ENCODE data around the gene MTMR1. TPM values are rescaled to one million over a fixed set of nuclear protein-coding genes. Genes with fewer than 3 reads are reported as not detected.

Gene MTMR1
- total RNA-seq, 1 donor from 2014 or later, result 42.8 TPM

- H3K9ac ChIP-seq (ENCODE audit: low read depth in 1 of 3, low read length in 3 of 3), result no peak overlapping the region
- no peaks in the 10 kb centered on the region for H3K4me1 ChIP-seq (ENCODE audit: control insufficient read depth in 3 of 3, insufficient read depth in 3 of 3, low read length in 3 of 3)
- no peak overlapping the region for H3K4me3 ChIP-seq (ENCODE audit: low read length in 3 of 3)
- H3K27ac ChIP-seq (ENCODE audit: low read depth, low read length), result no peak overlapping the region
- H3K36me3 ChIP-seq (ENCODE audit: control insufficient read depth in 3 of 3, insufficient read depth in 3 of 3, low read length in 3 of 3), result peaks cover 0 to 16% (median 9%) of the 10 kb centered on the region in 3 donors
- H3K27me3 ChIP-seq (ENCODE audit: control insufficient read depth in 3 of 3, insufficient read depth in 3 of 3, low read length in 3 of 3), result no peaks in the 10 kb centered on the region
- H3K9me3 ChIP-seq (ENCODE audit: control insufficient read depth in 3 of 3, low read length in 3 of 3), result no peaks in the 10 kb centered on the region
Observed at GRCh38 chrX:150664290-150664689, 28.9 kb upstream of the MTMR1 start.

DNA sequence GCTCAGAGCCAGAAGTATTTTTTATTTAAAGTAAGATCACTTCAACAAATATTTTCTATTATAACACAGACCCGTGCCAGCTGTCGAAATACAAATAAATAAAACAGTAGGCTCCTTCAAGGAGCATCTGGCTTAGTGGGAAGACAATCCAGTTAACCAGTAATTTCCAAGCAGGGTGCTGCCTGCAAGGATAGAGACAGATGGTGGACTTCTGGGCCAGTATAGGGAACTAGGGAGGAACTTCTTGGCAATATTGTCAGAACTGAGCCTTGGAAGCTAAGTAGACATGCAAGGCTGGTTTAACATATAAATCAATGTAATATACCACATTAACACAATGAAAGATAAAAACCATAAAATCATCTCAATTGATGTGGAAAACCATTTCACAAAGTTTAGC, 17.0 kb upstream of the MTMR1 start:
- peaks cover 0 to 4% (median 0%) of the 10 kb centered on the region in 3 donors for H3K36me3 ChIP-seq (ENCODE audit: control insufficient read depth in 3 of 3, insufficient read depth in 3 of 3, low read length in 3 of 3)
- H3K27me3 ChIP-seq (ENCODE audit: control insufficient read depth in 3 of 3, insufficient read depth in 3 of 3, low read length in 3 of 3), result no peaks in the 10 kb centered on the region
- no peaks in the 10 kb centered on the region for H3K9me3 ChIP-seq (ENCODE audit: control insufficient read depth in 3 of 3, low read length in 3 of 3)
- no peaks in the 10 kb centered on the region for H3K4me1 ChIP-seq (ENCODE audit: control insufficient read depth in 3 of 3, insufficient read depth in 3 of 3, low read length in 3 of 3)
- H3K27ac ChIP-seq (ENCODE audit: low read depth, low read length), result no peak overlapping the region
- no peak overlapping the region for H3K4me3 ChIP-seq (ENCODE audit: low read length in 3 of 3)
- H3K9ac ChIP-seq (ENCODE audit: low read depth in 1 of 3, low read length in 3 of 3), result no peak overlapping the region

- Histone ChIP-seq H3K36me3 (ENCODE audit: control insufficient read depth in 3 of 3, insufficient read depth in 3 of 3, low read length in 3 of 3) (no peaks in the 10 kb centered on the region), H3K9me3 (ENCODE audit: control insufficient read depth in 3 of 3, low read length in 3 of 3) (no peaks in the 10 kb centered on the region), H3K27me3 (ENCODE audit: control insufficient read depth in 3 of 3, insufficient read depth in 3 of 3, low read length in 3 of 3) (no peaks in the 10 kb centered on the region), H3K27ac (ENCODE audit: low read depth, low read length) (no peak overlapping the region), H3K4me3 (ENCODE audit: low read length in 3 of 3) (no peak overlapping the region), H3K9ac (ENCODE audit: low read depth in 1 of 3, low read length in 3 of 3) (no peak overlapping the region), H3K4me1 (ENCODE audit: control insufficient read depth in 3 of 3, insufficient read depth in 3 of 3, low read length in 3 of 3) (no peaks in the 10 kb centered on the region)
Observed at GRCh38 chrX:150680974-150681373, 12.2 kb upstream of the MTMR1 start.

GRCh38 chrX:150683112-150683511, 10.1 kb upstream of the MTMR1 start:
- no peaks in the 10 kb centered on the region for H3K27me3 ChIP-seq (ENCODE audit: control insufficient read depth in 3 of 3, insufficient read depth in 3 of 3, low read length in 3 of 3)
- no peak overlapping the region for H3K27ac ChIP-seq (ENCODE audit: low read depth, low read length)
- no peaks in the 10 kb centered on the region for H3K36me3 ChIP-seq (ENCODE audit: control insufficient read depth in 3 of 3, insufficient read depth in 3 of 3, low read length in 3 of 3)
- H3K4me3 ChIP-seq (ENCODE audit: low read length in 3 of 3), result no peak overlapping the region
- no peaks in the 10 kb centered on the region for H3K9me3 ChIP-seq (ENCODE audit: control insufficient read depth in 3 of 3, low read length in 3 of 3)
- H3K4me1 ChIP-seq (ENCODE audit: control insufficient read depth in 3 of 3, insufficient read depth in 3 of 3, low read length in 3 of 3), result no peaks in the 10 kb centered on the region
- no peak overlapping the region for H3K9ac ChIP-seq (ENCODE audit: low read depth in 1 of 3, low read length in 3 of 3)

DNA sequence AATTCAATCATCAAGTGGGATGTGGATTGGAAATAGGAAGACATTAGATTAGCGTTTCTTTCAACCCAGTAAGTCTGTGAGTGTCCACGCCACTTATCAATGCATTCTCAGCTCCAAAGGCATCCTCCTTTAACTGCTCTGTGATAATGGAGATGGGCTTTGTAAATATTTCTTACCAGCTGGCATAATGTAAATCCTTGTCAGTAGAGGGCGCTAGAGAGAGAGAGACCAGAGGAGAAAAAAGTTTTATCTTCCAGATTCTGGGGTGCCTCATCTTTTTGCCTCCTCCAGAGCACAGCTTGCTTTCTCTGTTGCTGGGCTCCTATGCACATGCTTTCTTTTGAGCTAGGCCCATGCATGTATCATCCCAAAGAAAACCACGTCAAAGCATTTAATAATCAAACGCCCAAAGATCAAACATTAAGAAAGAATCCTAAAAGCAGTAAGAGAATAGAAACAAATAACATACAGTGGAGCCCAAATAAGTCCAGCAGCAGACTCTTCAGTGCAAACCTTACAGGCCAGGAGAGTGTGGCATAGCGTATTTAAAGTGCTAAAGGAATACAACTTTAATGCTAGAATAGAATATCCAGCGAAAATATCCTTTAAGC, 9.6 kb upstream of the MTMR1 start:
- Histone ChIP-seq H3K4me3 (ENCODE audit: low read length in 3 of 3) (no peak overlapping the region), H3K4me1 (ENCODE audit: control insufficient read depth in 3 of 3, insufficient read depth in 3 of 3, low read length in 3 of 3) (no peaks in the 10 kb centered on the region), H3K27ac (ENCODE audit: low read depth, low read length) (no peak overlapping the region), H3K27me3 (ENCODE audit: control insufficient read depth in 3 of 3, insufficient read depth in 3 of 3, low read length in 3 of 3) (no peaks in the 10 kb centered on the region), H3K36me3 (ENCODE audit: control insufficient read depth in 3 of 3, insufficient read depth in 3 of 3, low read length in 3 of 3) (no peaks in the 10 kb centered on the region), H3K9me3 (ENCODE audit: control insufficient read depth in 3 of 3, low read length in 3 of 3) (no peaks in the 10 kb centered on the region), H3K9ac (ENCODE audit: low read depth in 1 of 3, low read length in 3 of 3) (no peak overlapping the region)

DNA sequence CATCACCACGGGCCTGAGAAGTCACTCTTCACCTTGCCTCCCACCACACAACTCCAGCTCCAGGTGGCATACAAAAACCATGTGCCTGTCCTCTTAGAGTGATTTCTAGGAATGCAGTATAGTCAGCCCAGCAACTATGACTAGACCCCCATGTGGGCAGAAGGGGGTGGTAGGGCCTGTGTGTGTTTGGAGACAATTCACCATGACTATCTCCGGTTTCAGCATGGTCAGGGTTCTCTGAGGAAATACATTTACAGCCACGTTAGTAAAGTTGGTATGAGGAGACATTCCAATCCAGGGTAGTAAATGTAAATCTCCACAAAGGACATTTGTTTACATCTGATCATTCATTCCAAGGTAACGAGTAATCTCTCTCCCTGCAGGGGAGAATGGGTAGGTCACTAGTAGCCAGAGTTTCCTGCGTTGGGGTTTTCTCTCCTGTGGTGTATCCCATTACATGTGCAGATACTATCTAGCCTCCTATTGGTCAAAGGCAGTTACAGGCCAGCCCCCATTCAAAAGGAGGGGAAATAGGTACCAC, 4.2 kb upstream of the MTMR1 start:
- peaks cover 0 to 5% (median 5%) of the 10 kb centered on the region in 3 donors for H3K4me1 ChIP-seq (ENCODE audit: control insufficient read depth in 3 of 3, insufficient read depth in 3 of 3, low read length in 3 of 3)
- H3K36me3 ChIP-seq (ENCODE audit: control insufficient read depth in 3 of 3, insufficient read depth in 3 of 3, low read length in 3 of 3), result no peaks in the 10 kb centered on the region
- no peak overlapping the region for H3K9ac ChIP-seq (ENCODE audit: low read depth in 1 of 3, low read length in 3 of 3)
- no peak overlapping the region for H3K27ac ChIP-seq (ENCODE audit: low read depth, low read length)
- no peak overlapping the region for H3K4me3 ChIP-seq (ENCODE audit: low read length in 3 of 3)
- H3K27me3 ChIP-seq (ENCODE audit: control insufficient read depth in 3 of 3, insufficient read depth in 3 of 3, low read length in 3 of 3), result no peaks in the 10 kb centered on the region
- H3K9me3 ChIP-seq (ENCODE audit: control insufficient read depth in 3 of 3, low read length in 3 of 3), result peaks cover 0 to 3% (median 3%) of the 10 kb centered on the region in 3 donors

DNA sequence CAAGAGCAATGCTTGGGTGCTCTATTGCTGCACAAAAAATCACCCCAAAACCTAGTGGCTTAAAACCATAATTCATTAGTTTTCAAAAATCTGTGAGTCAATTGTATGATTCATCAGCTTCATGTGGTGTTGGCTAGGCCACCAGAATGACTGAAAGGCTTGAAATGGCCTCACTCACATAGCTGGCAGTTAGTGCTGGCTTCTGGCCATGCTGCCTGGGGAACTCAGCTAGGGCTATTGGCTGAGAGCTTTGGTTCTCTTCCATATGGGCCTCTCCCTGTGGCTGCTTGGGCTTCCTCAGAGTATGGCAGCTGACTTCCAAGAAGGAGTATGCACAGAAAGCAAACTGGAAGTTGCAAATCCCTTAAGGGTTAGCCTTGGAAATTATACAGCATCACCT, 3.1 kb upstream of the MTMR1 start:
- Histone ChIP-seq H3K9ac (ENCODE audit: low read depth in 1 of 3, low read length in 3 of 3) (no peak overlapping the region), H3K4me3 (ENCODE audit: low read length in 3 of 3) (no peak overlapping the region), H3K4me1 (ENCODE audit: control insufficient read depth in 3 of 3, insufficient read depth in 3 of 3, low read length in 3 of 3) (peaks cover 4 to 15% (median 13%) of the 10 kb centered on the region in 3 donors), H3K9me3 (ENCODE audit: control insufficient read depth in 3 of 3, low read length in 3 of 3) (peaks cover 0 to 3% (median 3%) of the 10 kb centered on the region in 3 donors), H3K27me3 (ENCODE audit: control insufficient read depth in 3 of 3, insufficient read depth in 3 of 3, low read length in 3 of 3) (no peaks in the 10 kb centered on the region), H3K27ac (ENCODE audit: low read depth, low read length) (no peak overlapping the region), H3K36me3 (ENCODE audit: control insufficient read depth in 3 of 3, insufficient read depth in 3 of 3, low read length in 3 of 3) (no peaks in the 10 kb centered on the region)

DNA sequence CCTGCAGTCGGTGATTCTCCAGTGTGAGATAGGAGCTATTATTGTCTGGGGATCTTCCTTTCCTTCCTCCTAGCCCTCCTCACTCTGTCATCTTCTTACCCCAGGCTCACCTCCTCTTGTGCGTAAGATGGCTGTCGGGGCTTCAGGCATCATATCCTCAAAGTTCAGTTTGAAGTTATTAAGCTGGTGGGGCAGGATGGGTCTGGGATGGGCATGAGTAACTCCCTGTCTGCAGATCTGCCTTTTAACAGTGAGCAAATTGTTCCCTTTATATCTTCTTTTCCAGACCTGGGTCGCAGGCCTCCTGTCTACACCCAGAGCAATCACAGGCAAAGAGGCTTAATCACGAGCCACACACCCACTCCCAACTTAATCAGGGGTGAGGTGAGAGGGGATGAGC, 900 bp upstream of the MTMR1 start:
- no peaks in the 10 kb centered on the region for H3K36me3 ChIP-seq (ENCODE audit: control insufficient read depth in 3 of 3, insufficient read depth in 3 of 3, low read length in 3 of 3)
- H3K4me1 ChIP-seq (ENCODE audit: control insufficient read depth in 3 of 3, insufficient read depth in 3 of 3, low read length in 3 of 3), result peaks cover 4 to 15% (median 15%) of the 10 kb centered on the region in 3 donors
- H3K27me3 ChIP-seq (ENCODE audit: control insufficient read depth in 3 of 3, insufficient read depth in 3 of 3, low read length in 3 of 3), result no peaks in the 10 kb centered on the region
- H3K27ac ChIP-seq (ENCODE audit: low read depth, low read length), result no peak overlapping the region
- H3K9me3 ChIP-seq (ENCODE audit: control insufficient read depth in 3 of 3, low read length in 3 of 3), result peaks cover 0 to 3% (median 3%) of the 10 kb centered on the region in 3 donors
- peak overlapping the region in 2 of 3 donors; percentile 75 to 87 for H3K9ac ChIP-seq (ENCODE audit: low read depth in 1 of 3, low read length in 3 of 3)
- peak overlapping the region; percentile 71 to 78 (median 72) for H3K4me3 ChIP-seq (ENCODE audit: low read length in 3 of 3)

DNA sequence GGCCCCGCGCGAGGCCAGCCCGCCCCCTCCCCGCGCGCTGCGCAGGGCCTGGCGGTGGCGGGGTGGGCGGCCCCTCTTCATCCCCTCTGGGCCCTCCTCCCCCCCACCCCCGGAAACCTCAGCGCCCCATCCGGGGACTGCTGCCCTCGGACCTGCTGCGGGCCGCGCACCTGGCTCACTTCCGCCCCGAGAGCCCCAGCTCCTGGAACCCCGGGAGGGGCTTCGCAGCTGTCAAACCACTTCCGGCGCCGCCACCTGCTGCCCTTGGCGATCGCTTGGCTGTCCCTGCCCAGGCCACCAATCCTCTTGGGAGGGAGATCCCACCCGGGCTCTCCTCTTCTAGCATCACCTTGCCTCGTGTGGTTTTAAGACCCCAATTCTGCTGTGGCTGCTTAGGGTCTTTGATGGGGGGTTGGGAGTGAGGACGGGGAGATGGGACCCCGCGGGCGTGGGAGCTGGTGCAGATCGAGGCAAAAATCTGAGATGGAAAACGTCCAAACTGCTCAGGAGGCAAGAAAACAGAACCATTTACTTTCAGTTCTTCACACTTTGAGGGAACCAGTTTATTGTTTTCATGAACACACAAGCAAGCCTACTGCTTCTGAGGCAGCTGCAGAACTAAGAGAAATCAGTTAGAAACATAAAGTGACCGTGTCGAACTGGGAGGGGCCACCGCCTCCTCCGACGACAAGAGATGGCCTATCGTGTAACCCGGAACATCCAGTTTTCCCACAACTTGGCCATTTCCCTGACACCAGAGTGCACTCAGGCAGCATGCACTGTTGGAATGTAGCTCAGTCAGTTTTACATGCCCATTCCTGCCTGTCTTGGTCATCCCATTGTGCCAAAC, 754 bp downstream of the MTMR1 start:
- Histone ChIP-seq H3K27me3 (ENCODE audit: control insufficient read depth in 3 of 3, insufficient read depth in 3 of 3, low read length in 3 of 3) (no peaks in the 10 kb centered on the region), H3K36me3 (ENCODE audit: control insufficient read depth in 3 of 3, insufficient read depth in 3 of 3, low read length in 3 of 3) (no peaks in the 10 kb centered on the region), H3K4me1 (ENCODE audit: control insufficient read depth in 3 of 3, insufficient read depth in 3 of 3, low read length in 3 of 3) (peaks cover 4 to 15% (median 15%) of the 10 kb centered on the region in 3 donors), H3K27ac (ENCODE audit: low read depth, low read length) (peak overlapping the region; percentile 68), H3K9me3 (ENCODE audit: control insufficient read depth in 3 of 3, low read length in 3 of 3) (peaks cover 0 to 3% (median 3%) of the 10 kb centered on the region in 3 donors), H3K4me3 (ENCODE audit: low read length in 3 of 3) (peak overlapping the region; percentile 65 to 69 (median 66)), H3K9ac (ENCODE audit: low read depth in 1 of 3, low read length in 3 of 3) (peak overlapping the region; percentile 57 to 77 (median 74))

Data from skeletal muscle tissue (tissue), 4 donors.